ENCODE measurements around the gene NEU4.

Gene NEU4

DNA sequence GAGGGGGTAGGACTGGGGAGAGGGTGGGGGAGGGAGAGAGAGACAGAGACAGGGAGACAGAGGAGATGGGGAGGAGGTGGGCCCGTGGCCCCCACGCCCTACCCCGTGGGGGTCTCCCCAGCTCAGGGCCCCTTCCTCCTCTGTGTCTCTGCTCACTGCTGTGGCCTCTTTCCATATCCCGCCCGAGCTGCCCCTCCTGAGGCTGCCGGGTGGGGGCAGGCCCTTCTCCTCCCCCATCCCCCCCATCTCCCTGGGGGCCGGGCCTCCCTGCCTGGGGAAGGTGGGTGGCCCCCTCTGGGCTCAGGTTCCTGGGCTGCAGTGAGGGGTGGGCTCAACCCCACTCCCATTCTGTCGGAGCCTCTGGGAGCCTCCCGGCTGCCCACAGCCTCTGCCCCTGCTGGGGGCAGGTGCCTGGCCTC, 50.0 kb downstream of the NEU4 start:
- H3K4me3 ChIP-seq (replicated peaks in 1 of 2; ENCODE audit: low read depth in 2 of 2, low read length in 2 of 2), result no peak overlapping the region
- no peak for DNase-seq (ENCODE audit: low read depth in 2 of 2)
- TF ChIP-seq, protein P1, sequence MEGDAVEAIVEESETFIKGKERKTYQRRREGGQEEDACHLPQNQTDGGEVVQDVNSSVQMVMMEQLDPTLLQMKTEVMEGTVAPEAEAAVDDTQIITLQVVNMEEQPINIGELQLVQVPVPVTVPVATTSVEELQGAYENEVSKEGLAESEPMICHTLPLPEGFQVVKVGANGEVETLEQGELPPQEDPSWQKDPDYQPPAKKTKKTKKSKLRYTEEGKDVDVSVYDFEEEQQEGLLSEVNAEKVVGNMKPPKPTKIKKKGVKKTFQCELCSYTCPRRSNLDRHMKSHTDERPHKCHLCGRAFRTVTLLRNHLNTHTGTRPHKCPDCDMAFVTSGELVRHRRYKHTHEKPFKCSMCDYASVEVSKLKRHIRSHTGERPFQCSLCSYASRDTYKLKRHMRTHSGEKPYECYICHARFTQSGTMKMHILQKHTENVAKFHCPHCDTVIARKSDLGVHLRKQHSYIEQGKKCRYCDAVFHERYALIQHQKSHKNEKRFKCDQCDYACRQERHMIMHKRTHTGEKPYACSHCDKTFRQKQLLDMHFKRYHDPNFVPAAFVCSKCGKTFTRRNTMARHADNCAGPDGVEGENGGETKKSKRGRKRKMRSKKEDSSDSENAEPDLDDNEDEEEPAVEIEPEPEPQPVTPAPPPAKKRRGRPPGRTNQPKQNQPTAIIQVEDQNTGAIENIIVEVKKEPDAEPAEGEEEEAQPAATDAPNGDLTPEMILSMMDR (IDR thresholded peaks at IDR 0.05; ENCODE audit: low read depth, low read length), result no peak

DNA sequence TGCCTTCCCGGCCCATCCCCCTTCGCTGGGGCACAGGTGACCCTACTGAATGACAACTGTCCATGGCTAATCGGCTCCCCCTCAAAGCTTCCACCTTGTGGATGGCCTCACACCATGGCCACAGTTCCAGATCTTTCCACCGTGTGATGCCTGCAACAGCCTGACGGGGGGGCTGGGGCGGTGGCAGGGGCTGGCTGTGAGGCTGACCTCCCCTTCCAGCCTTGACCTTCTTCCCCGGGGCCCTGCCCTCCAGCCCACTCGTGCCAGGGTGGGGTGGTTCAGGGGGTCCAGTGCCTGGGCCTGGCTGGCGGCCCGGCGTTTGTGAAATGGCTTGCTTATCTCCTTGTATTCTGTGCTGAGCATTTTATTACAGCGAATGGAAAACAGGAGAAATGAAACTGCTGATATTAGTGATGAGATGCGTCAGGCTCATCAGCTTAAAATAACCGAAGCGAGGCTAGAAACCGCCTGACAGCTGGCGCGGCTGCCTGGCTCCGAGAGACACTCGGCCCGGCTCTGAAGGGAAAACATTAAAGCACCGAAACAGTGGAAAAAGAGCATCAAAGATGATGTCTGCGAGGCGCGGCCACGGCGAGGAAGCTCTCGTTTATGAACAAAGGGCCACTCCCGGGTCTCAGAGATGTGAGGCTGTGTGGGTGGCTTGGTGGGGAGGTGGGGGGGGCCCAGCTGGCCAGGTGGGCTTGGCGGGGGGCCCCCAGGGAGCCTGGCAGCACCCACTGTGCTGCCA, 50.6 kb downstream of the NEU4 start:
- DNase-seq (ENCODE audit: low read depth in 2 of 2), result peak; percentile 42 to 59
- TF ChIP-seq, protein P1 (IDR thresholded peaks at IDR 0.05; ENCODE audit: low read depth, low read length), result peak; percentile 25
- H3K4me3 ChIP-seq (replicated peaks in 1 of 2; ENCODE audit: low read depth in 2 of 2, low read length in 2 of 2), result peak overlapping the region; percentile 5 to 28

DNA sequence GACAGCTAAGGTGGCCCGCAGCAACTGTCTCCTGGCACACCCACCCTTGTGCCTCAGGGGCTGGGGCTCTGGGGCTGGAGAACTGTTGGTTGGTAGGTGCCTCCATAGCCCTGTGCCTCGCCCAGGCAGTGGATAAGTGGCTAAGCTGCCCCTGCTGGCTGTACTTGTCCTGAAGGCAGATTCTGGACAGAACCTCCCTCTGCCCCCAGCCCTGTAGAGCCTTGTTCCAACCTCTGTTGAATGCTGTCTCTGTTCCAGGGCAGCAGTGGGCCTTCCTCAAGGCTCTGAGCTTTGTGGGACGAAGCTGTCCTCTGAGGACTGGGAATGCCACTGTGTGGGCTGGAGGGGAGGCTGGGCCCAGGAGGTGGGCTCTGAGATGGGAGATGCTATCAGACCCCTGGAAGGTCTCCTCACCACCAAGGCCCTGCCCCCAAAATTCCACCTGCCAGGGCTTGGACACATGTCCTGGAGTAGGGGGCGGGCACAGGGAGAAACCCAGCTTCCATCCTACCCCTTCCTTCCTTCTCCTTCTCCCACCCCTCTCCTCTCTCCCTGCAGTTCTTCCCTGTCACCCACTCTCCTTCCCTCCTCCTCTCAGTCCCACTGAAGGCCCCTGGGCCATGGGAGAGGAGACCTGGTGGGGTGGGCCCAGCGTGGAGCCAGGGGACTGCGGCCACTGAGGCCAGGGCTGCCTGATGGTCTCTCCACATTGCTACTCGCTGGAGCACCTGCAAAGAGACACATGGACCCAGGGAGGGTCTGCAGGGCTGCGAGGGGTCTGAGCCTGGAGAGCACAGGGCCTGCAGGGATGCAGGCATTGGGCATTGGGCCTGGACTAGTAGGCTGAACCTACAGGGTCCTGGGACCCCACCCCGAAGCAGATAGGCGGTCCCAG, 51.4 kb downstream of the NEU4 start:
- no peak overlapping the region for H3K4me3 ChIP-seq (replicated peaks in 1 of 2; ENCODE audit: low read depth in 2 of 2, low read length in 2 of 2)
- no peak for DNase-seq (ENCODE audit: low read depth in 2 of 2)
- TF ChIP-seq, protein P1 (IDR thresholded peaks at IDR 0.05; ENCODE audit: low read depth, low read length), result no peak

DNA sequence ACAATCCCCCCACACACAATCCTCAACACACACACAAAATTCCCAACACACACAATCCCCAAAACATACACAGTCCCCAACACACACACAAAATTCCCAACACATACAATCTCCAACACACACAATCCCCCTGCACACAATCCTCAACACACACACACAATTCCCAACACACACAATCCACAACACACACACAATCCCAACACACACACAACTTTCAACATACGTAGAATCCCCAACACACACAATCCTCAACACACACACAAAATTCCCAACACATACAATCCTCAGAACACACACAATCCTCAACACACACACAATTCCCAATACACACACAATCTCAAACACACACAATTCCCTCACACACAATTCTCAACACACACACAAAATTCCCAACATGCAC, 52.3 kb downstream of the NEU4 start:
- DNase-seq (ENCODE audit: low read depth in 2 of 2), result no peak
- no peak overlapping the region for H3K4me3 ChIP-seq (replicated peaks in 1 of 2; ENCODE audit: low read depth in 2 of 2, low read length in 2 of 2)
- TF ChIP-seq, protein P1 (IDR thresholded peaks at IDR 0.05; ENCODE audit: low read depth, low read length), result no peak

DNA sequence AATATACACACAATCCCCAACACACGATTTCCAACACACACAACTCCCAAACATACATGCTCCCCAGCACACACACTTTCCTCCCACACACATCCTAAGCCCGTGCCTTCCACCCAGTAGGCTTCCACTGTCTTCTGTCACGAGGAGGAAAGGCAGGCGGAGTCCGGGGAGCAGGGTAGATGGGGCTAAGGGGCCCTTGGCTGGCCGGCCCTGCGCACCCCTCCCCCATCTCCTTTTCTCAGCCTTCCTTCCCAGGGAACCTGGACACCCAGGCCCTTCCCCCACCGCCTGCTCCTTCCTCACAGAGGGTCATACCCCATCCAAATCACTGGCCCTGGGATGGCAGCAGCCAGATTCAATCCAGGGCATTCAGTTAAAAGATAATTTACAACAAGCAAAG, 53.1 kb downstream of the NEU4 start:
- TF ChIP-seq, protein P1 (IDR thresholded peaks at IDR 0.05; ENCODE audit: low read depth, low read length), result no peak
- H3K4me3 ChIP-seq (replicated peaks in 1 of 2; ENCODE audit: low read depth in 2 of 2, low read length in 2 of 2), result no peak overlapping the region
- DNase-seq (ENCODE audit: low read depth in 2 of 2), result no peak

DNA sequence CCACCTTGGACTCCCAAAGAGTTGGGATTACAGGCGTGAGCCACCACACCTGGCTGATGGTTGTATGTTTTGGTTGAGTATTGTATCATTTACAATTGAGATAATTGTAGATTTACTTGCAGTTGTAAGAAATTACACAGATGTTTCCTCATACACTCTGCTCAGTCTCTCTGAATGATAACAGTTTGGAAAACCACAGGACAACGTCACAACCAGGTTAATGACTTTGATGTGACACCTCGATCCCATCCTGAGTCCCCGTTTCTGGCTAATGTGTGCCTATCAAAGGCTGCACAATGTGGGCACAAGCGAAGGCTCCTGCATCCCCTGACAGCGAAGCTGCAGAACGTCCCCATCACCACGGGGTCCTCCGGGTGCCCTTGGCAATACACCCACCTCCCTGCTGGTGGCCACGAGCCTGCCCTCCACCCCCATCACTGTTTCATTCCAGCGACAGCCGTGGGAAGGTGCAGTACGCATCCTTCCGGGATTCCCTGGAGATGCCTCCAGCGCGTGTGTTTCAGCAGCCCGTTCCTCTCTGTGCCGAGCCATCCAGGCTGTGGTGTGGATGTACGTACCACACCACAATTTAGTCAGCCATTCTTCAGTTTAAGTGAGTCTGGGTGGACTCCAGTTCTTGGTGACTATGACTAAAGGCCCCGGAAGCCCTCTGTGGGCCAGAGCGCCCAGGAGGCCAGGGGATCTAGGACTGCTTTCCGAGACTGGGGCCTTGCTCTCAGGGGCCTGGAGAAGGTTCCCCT, 54.0 kb downstream of the NEU4 start:
- no peak overlapping the region for H3K4me3 ChIP-seq (replicated peaks in 1 of 2; ENCODE audit: low read depth in 2 of 2, low read length in 2 of 2)
- TF ChIP-seq, protein P1 (IDR thresholded peaks at IDR 0.05; ENCODE audit: low read depth, low read length), result no peak
- no peak for DNase-seq (ENCODE audit: low read depth in 2 of 2)

Data from cardiac fibroblast (primary cell).